GM18517 (cell line): ENCODE measurements around the gene TNN.

Experiments used
- ATAC-seq: cut with Tn5 transposase; IDR thresholded peaks from one replicate; pipeline ENCODE4 v1.9.1; 2021; ENCODE audit warnings: mild to moderate bottlenecking, moderate library complexity; ENCODE audit not compliant: unreplicated experiment

TNN gene

DNA sequence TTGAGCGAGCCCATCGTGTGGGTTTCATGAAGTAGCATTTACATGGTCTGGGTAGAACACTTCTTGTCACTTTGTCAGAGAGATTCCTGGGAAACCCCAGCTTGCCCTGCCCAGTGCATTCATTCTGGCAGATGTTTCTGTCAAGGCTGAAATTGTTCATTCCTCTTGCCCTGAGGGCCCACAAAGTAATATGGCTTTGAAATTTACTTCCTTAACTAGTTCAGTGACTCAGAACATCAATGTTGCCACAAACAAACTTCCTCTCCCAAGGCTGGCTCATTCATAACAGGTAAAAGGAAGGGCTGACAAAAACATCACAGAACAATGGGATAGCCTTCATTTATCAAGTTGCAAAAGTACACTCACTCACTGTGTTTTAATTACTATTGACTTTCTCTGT, 129.9 kb downstream of the TNN start:
- no peak for ATAC-seq
